DND-41 (cell line): ENCODE results near the gene MEGF6.

Experiments used
- ATAC-seq: fragments of 200-7000 bp; cut with Tn5 transposase; 3 replicates; pipeline ENCODE4 v1.9.1; 2021; ENCODE audit warnings: low read depth; ENCODE audit not compliant: insufficient read depth
- DNase-seq: peaks from one replicate; pipeline ENCODE4 v3.0.0-alpha.2; 2020
- H2AFZ ChIP-seq: 2 replicates; pipeline ENCODE4 v1.6.0; 2012; ENCODE audit warnings: low read depth, low read length
- H3K27ac ChIP-seq: 2 replicates; pipeline ENCODE4 v1.5.1; 2012; ENCODE audit warnings: low read length, inconsistent platforms
- H3K27me3 ChIP-seq: fragments of 200-600 bp; sonication (generic); 2 replicates; pipeline ENCODE4 v1.6.0; 2012; ENCODE audit warnings: low read length, mild to moderate bottlenecking, inconsistent platforms; ENCODE audit not compliant: insufficient read depth, poor library complexity
- H3K36me3 ChIP-seq: 2 replicates; pipeline ENCODE4 v1.5.1; 2012; ENCODE audit warnings: low read length, inconsistent platforms; ENCODE audit not compliant: insufficient read depth
- H3K4me1 ChIP-seq: 2 replicates; pipeline ENCODE4 v1.5.1; 2012; ENCODE audit warnings: mild to moderate bottlenecking, low read length; ENCODE audit not compliant: insufficient read depth
- H3K4me2 ChIP-seq: 2 replicates; pipeline ENCODE4 v1.6.0; 2012; ENCODE audit warnings: mild to moderate bottlenecking, moderate library complexity, low read length, inconsistent platforms; ENCODE audit not compliant: insufficient read depth
- H3K4me3 ChIP-seq, 2 experiments: fragments of 200-600 bp in 1 of 2; shearing (Covaris generic) in 1 of 2; 2 replicates each; pipeline ENCODE4 v1.5.1; 2012 to 2016; ENCODE audit warnings: inconsistent platforms in 2 of 2, low read length in 2 of 2, mild to moderate bottlenecking in 2 of 2, low read depth in 1 of 2, moderate library complexity in 1 of 2
- H3K79me2 ChIP-seq: 2 replicates; pipeline ENCODE4 v1.6.0; 2012; ENCODE audit warnings: low read length, inconsistent platforms; ENCODE audit not compliant: insufficient read depth
- H3K9ac ChIP-seq: 2 replicates; pipeline ENCODE4 v1.6.0; 2012; ENCODE audit warnings: low read depth, mild to moderate bottlenecking, inconsistent platforms, low read length, moderate library complexity
- H3K9me3 ChIP-seq: 2 replicates; pipeline ENCODE4 v1.5.1; 2012; ENCODE audit warnings: low read length, moderate library complexity, mild to moderate bottlenecking, inconsistent platforms; ENCODE audit not compliant: insufficient read depth, severe bottlenecking
- H4K20me1 ChIP-seq: 2 replicates; pipeline ENCODE4 v1.6.0; 2012; ENCODE audit warnings: low read length; ENCODE audit not compliant: insufficient read depth
- CTCF ChIP-seq: IDR thresholded peaks from 2 replicates; pipeline ENCODE4 v1.5.1; 2012; ENCODE audit warnings: borderline replicate concordance, low read length, moderate library complexity, mild to moderate bottlenecking; ENCODE audit not compliant: poor library complexity, severe bottlenecking; ENCODE audit errors: extremely low read depth
- EZH2 ChIP-seq: IDR thresholded peaks from 3 replicates; pipeline ENCODE4 v1.6.1; 2012; ENCODE audit warnings: borderline replicate concordance, low read depth, mild to moderate bottlenecking, moderate library complexity, low read length, inconsistent platforms; ENCODE audit not compliant: severe bottlenecking

The MEGF6 gene

GRCh38 chr1:3630914-3631313 is 19.6 kb upstream of the MEGF6 start:
- Histone ChIP-seq H3K27me3 (no peaks in the 10 kb centered on the region), H3K27ac (no peak overlapping the region), H3K9ac (no peak overlapping the region), H3K9me3 (no peaks in the 10 kb centered on the region), H3K4me3 (no peak overlapping the region), H3K36me3 (peaks cover 85% of the 10 kb centered on the region), H3K4me2 (no peak overlapping the region), H2AFZ (no peak overlapping the region), H3K4me1 (peaks cover 4% of the 10 kb centered on the region), H4K20me1 (peaks cover 18% of the 10 kb centered on the region; the same call in 1 of the 2 replicates), H3K79me2 (peaks cover 1% of the 10 kb centered on the region)
- TF ChIP-seq EZH2 (no peak), CTCF (no peak)
- ATAC-seq, result no peak
- no peak for DNase-seq

GRCh38 chr1:3630161-3630611 is 18.9 kb upstream of the MEGF6 start:
- Histone ChIP-seq H2AFZ (no peak overlapping the region), H4K20me1 (peaks cover 24% of the 10 kb centered on the region), H3K79me2 (peaks cover 9% of the 10 kb centered on the region), H3K4me3 (no peak overlapping the region), H3K27ac (no peak overlapping the region), H3K4me1 (peaks cover 10% of the 10 kb centered on the region), H3K9me3 (no peaks in the 10 kb centered on the region), H3K9ac (no peak overlapping the region), H3K36me3 (peaks cover 78% of the 10 kb centered on the region), H3K4me2 (no peak overlapping the region), H3K27me3 (no peaks in the 10 kb centered on the region)
- TF ChIP-seq CTCF (no peak), EZH2 (no peak)
- DNase-seq (no peak), ATAC-seq (no peak; the same call in 2 of the 3 replicates)

- H3K9ac ChIP-seq, result no peak overlapping the region
- ATAC-seq, result no peak
These were observed 18.4 kb upstream of the MEGF6 start for GRCh38 chr1:3629561-3630160.

More at GRCh38 chr1:3629561-3630160, 18.4 kb upstream of the MEGF6 start:
- H3K27me3 ChIP-seq, result no peaks in the 10 kb centered on the region
- H3K4me2 ChIP-seq, result no peak overlapping the region
- H4K20me1 ChIP-seq, result peaks cover 22% of the 10 kb centered on the region
- peaks cover 73% of the 10 kb centered on the region for H3K36me3 ChIP-seq
- H3K9me3 ChIP-seq, result no peaks in the 10 kb centered on the region
- DNase-seq, result no peak
- no peak for TF ChIP-seq CTCF
- TF ChIP-seq EZH2, result no peak
- no peak overlapping the region for H3K27ac ChIP-seq
- H2AFZ ChIP-seq, result no peak overlapping the region
- H3K4me3 ChIP-seq, result no peak overlapping the region
- peaks cover 9% of the 10 kb centered on the region for H3K79me2 ChIP-seq
- peaks cover 10% of the 10 kb centered on the region for H3K4me1 ChIP-seq
